NT2/D1 (cell line): ENCODE results near the gene DCP1B.

Experiments
- YY1 ChIP-seq: IDR thresholded peaks from 2 replicates; pipeline ENCODE4 v1.6.1; 2011; ENCODE audit not compliant: insufficient read length, insufficient read depth
- ZNF274 ChIP-seq: IDR thresholded peaks from 2 replicates; pipeline ENCODE4 v1.6.1; 2011; ENCODE audit warnings: mild to moderate bottlenecking, low read depth, low read length

DNA sequence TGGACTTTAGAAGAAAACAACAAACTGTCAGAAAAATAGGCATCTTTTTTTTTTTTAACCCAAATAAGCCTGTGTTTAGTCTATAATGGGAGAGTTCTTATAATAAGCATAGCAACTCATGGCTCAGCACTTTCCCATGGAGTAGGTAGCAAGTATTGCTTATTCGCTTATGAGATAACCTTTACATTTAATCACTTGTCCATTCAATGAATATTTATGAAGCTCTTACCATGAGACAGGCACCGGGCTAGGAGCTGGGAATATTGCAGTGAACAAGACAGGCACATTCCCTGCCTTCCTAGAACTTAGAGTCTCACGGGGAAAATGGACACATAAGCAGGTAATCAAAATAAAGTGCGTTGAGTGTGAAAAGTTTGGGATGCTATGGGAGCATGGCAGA is 10.0 kb upstream of the DCP1B start:
- TF ChIP-seq YY1: no peak
- no peak for TF ChIP-seq ZNF274
